Renal cortical epithelial cell (primary cell): ENCODE data around the gene LRRC4C. TPM values are rescaled to one million over a fixed set of nuclear protein-coding genes. Genes with fewer than 3 reads are reported as not detected.
A peak's percentile ranks its signal among the peaks of the same experiment; 100 is the strongest.
"Not testable (repeated sequence)": the region's sequence is repeated elsewhere in the genome, so short reads cannot be mapped to it uniquely, and the experiment has no call there.

Experiments
- DNase-seq: peaks from one replicate; pipeline ENCODE4 v3.0.0-alpha.2; 2011; ENCODE audit warnings: low read depth
- total RNA-seq: library from RNA; depleted of rRNA; stranded (reverse); fragments of >200 nt; gene quantifications from 2 replicates; pipeline ENCODE4 v1.2.3, GENCODE V29; 2014

The LRRC4C gene
- total RNA-seq, 1 donor from 2014 or later: 0.89 TPM

DNA sequence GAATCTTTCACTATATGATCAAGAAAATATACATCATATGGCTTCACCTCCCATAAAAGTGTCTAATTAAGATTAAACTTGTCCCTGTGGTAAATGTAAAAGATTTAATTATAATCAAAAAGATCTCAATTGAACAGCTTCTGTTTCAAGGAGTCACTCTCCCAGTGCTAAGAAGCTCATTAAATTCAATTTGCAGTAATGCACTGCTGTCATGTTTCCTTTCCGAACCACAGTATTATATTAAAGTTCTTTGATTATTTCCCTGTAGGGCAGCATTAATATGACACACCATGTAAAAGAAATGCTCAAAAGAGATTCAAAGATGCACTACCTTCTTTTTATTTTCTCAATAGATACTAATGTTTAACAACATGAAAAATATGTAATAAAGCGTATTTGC is 758.4 kb downstream of the LRRC4C start:
- no peak for DNase-seq

DNA sequence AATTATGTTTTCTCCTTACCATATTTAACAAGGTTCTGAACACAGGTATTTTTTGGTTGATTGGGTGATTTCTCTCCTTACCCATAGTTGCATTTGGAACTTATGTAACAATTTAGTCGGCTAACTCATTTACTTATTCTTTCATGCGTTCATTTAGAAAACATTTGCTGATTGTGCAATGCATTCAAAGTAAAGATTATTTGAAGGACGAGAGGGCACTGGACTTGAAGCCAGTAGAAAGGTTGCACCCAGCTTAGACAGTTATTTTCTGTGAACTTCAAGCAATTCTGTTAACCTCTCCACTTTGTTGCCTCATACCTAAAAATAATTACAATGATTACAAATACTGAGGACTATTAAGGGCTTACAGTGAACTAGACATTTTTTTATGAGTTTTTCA is 769.6 kb downstream of the LRRC4C start:
- peak; percentile 2 for DNase-seq

GRCh38 chr11:40688369-40688768 is 771.1 kb downstream of the LRRC4C start:
- DNase-seq: no peak

GRCh38 chr11:40686765-40687164 is 772.7 kb downstream of the LRRC4C start:
- no peak for DNase-seq

- DNase-seq: no peak
Observed at GRCh38 chr11:40683010-40683409, 776.4 kb downstream of the LRRC4C start.

- no peak for DNase-seq
Observed at GRCh38 chr11:40679276-40679675, 780.2 kb downstream of the LRRC4C start.

GRCh38 chr11:40647295-40647694 is 812.2 kb downstream of the LRRC4C start:
- peak; percentile 29 for DNase-seq

- no peak for DNase-seq
Observed at GRCh38 chr11:40642284-40642683, 817.2 kb downstream of the LRRC4C start.

GRCh38 chr11:40619654-40620053 is 839.8 kb downstream of the LRRC4C start:
- DNase-seq: no peak

GRCh38 chr11:40606800-40607199 is 852.7 kb downstream of the LRRC4C start:
- DNase-seq: no peak

GRCh38 chr11:40602866-40603552 is 856.4 kb downstream of the LRRC4C start:
- peak; percentile 64 for DNase-seq

- DNase-seq: no peak
Observed at GRCh38 chr11:40597546-40598113, 861.8 kb downstream of the LRRC4C start.

GRCh38 chr11:40573254-40573891 is 886.1 kb downstream of the LRRC4C start:
- no peak for DNase-seq

GRCh38 chr11:40569947-40570531 is 889.4 kb downstream of the LRRC4C start:
- no peak for DNase-seq

DNA sequence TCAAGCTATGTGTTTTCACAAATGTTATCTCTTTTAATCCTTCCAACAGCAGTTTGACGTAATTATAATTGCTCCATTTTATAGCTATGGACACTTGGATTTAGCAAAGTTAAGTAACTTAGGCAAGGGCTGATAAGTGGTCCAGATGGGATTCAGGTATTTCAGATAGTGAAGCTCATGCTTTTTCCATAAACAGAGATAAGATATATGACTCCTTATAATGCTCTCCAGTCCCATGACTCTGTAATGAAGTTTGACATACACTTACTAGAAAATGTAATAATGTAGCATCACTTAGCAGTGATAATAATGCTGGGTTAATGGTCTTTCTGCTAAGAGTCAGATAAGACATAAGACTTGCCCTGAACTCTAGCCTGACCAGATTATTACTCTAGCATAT is 892.1 kb downstream of the LRRC4C start:
- DNase-seq: no peak

DNA sequence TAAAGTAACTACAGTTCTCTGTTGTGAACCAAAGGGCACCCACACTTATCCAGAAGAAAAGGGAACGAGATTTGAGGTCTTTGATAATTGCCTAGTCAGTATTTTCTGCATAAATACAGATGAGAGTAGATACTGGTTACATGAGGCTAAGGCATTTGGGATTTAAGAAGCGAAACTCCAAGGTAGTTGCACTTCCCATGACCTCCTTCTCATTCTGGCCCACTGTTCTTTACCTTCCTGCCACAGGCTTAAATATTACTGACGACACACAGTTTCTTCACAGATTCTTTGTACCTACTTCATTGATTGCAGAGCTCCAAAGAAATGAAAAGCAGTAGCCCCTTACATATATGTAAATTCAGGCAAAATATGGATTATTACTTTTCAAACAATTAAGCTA is 915.3 kb downstream of the LRRC4C start:
- DNase-seq: no peak

DNA sequence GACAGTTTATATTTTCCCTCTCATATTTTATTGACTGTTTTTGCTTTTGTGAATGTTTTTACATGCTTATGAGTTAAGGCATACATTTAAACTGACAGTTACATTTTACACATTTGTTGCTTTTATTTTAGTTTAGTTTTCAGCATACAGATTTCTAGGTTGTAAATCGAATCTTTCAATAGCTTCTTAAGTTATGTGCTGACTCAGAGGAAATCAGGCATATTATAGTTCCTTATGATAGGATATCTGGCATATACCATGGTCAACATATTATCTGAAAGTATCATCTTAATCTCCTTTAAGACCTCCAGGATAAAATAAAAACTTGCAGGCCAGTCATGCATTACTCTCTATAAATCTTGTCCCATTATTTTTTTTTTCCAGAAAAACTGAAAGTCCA is 916.6 kb downstream of the LRRC4C start:
- DNase-seq: no peak

DNA sequence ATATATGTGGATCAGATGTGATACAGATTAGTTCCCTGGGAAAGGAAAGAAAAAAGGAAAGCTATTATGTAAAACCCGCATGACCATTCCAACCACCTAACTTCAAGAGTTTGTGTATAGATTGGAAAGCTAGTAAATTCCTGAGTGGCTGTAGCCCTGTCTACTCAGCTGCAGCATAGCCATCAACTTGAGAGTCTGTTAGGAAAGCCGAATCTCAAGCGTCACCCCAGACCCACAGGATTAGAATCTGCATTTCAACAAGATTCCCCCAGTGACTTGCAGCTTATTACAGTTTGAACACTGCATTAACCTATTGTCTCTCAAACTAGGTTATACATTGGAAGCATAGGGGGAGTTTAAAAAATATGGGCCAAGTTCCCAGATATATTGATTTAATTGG is 921.7 kb downstream of the LRRC4C start:
- DNase-seq: no peak

- DNase-seq: not testable (repeated sequence)
Observed at GRCh38 chr11:40522080-40522479, 937.4 kb downstream of the LRRC4C start.

DNA sequence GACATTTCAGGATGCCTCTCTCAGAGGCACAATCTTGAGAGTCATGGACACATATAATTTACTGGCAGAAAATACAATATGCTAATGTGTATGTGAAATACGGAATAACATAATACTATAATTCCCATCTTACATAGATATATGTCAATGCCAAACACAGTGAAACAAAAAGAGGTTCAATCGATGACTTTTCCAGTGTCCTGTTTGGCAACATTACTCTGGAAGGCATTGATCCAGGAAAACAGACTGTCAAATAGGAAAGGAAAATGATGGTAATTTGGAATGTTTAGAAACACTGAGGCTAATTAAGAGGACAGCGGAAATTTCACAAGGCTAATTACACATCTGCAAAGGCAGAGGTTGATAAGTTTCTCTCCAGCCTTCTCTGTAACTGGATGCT is 942.3 kb downstream of the LRRC4C start:
- no peak for DNase-seq

GRCh38 chr11:40514124-40514523 is 945.3 kb downstream of the LRRC4C start:
- DNase-seq: peak; percentile 96

GRCh38 chr11:40513281-40513680 is 946.2 kb downstream of the LRRC4C start:
- DNase-seq: no peak

- DNase-seq: no peak
Observed at GRCh38 chr11:40508303-40508702, 951.1 kb downstream of the LRRC4C start.
